Activated CD8-positive, alpha-beta memory T cell treated with anti-CD3 and anti-CD28 coated beads, Interleukin-2, amount 50 U/mL, for 4 hours (primary cell): Measurements from ENCODE around the gene TPI1.
"Not testable (repeated sequence)": the region's sequence is repeated elsewhere in the genome, so short reads cannot be mapped to it uniquely, and the experiment has no call there.

Experiments used
- DNase-seq: peaks from one replicate; pipeline ENCODE4 v3.0.0-alpha.2; 2020

Gene TPI1

GRCh38 chr12:6896846-6897435, 29.6 kb downstream of the TPI1 start:
- no peak for DNase-seq

GRCh38 chr12:6899427-6899826, 32.1 kb downstream of the TPI1 start:
- DNase-seq: no peak

- DNase-seq: no peak
Measured at GRCh38 chr12:6899837-6900519, 32.6 kb downstream of the TPI1 start.

GRCh38 chr12:6902448-6902847, 35.1 kb downstream of the TPI1 start:
- no peak for DNase-seq

- no peak for DNase-seq
Measured at GRCh38 chr12:6903722-6904121, 36.4 kb downstream of the TPI1 start.

GRCh38 chr12:6904280-6905276, 37.2 kb downstream of the TPI1 start, which contains the start of gene LRRC23:
LRRC23 (plus strand) TSS chr12:6904822; CDS start chr12:6905634, 812 bp downstream.
- DNase-seq: peak; percentile 96

- no peak for DNase-seq
Measured at GRCh38 chr12:6905414-6906040, 38.2 kb downstream of the TPI1 start.

GRCh38 chr12:6908141-6908540, 40.8 kb downstream of the TPI1 start:
- not testable (repeated sequence) for DNase-seq

- no peak for DNase-seq
Measured at GRCh38 chr12:6909421-6910145, 42.3 kb downstream of the TPI1 start.

GRCh38 chr12:6912164-6912935, 45.0 kb downstream of the TPI1 start:
- no peak for DNase-seq

- peak; percentile 88 for DNase-seq
Measured at GRCh38 chr12:6914246-6914946, 47.1 kb downstream of the TPI1 start, which contains the start of gene ENO2. ENO2 (plus strand) TSS chr12:6914580; CDS start chr12:6915833, 1,253 bp downstream.

GRCh38 chr12:6914947-6915788, 47.8 kb downstream of the TPI1 start:
- no peak for DNase-seq

GRCh38 chr12:6915789-6916285, 48.5 kb downstream of the TPI1 start:
- no peak for DNase-seq

- no peak for DNase-seq
Measured at GRCh38 chr12:6916426-6917200, 49.3 kb downstream of the TPI1 start.

- DNase-seq: no peak
Measured at GRCh38 chr12:6917491-6918231, 50.3 kb downstream of the TPI1 start.

GRCh38 chr12:6919588-6919987, 52.3 kb downstream of the TPI1 start:
- no peak for DNase-seq
